HG03460 (cell line): ENCODE data around the gene P3H4.
"Not testable (repeated sequence)": the region's sequence is repeated elsewhere in the genome, so short reads cannot be mapped to it uniquely, and the experiment has no call there.

ENCODE experiments used
- ATAC-seq: cut with Tn5 transposase; IDR thresholded peaks from one replicate; pipeline ENCODE4 v1.9.1; 2021; ENCODE audit not compliant: unreplicated experiment

Gene P3H4

GRCh38 chr17:41794540-41794975 lies 17.2 kb downstream of the P3H4 start:
- ATAC-seq, result no peak

DNA sequence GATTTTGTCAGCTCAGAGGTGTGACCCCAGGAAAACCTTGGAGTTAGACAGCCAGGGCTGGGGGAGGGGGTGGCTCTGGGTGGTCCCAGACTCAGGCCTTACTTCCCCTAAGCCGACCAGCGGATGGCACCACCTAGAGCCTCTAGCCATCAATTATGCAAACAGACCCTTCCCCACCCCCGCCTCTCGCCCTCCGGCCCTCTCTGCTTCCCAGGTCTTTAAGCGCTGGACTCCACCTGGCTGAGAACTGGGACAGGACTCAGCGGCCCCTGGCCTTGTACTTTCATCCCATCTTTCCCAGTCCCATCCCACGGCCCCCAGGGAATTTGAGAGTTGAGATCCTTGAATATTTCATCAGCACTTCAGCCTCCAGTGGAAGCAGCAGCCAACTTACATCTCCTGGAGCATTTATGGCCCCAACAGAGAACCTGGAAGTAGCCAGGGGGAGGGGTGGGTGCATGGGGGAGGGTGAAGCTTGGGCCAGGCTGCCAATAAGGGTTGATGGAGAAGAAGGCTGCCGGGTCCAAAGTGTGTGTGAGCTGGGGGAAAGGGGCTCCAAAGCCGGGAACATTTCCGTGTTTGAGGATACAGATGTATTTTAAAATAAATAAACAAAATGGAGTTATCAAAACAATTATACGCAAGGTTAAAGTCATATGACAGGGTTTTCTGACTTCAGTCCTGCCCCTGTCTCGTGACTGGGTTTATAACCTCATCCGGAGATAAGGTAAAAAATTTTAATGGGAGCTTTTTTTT lies 17.8 kb downstream of the P3H4 start:
- ATAC-seq, result no peak

- ATAC-seq, result no peak
Observed at GRCh38 chr17:41792845-41793783, 18.6 kb downstream of the P3H4 start.

DNA sequence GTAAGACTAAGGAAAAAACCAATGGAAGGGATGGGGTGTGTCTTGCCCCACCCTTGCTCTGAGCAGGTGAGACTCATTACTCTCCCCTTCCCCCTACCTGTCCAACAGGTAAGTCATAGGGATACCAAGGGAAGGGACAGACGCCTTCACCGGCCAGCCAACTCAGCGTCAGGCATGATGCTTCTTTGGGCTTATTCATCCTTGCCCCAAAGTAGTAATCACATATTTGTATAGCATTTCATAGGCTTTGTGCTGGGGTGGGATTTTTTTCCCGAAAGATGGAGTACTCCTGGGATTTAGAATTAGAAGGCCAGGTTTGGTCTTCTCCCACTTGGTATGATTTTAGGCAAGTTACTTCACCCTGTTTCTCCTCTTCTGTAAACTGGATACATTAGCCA lies 24.7 kb downstream of the P3H4 start:
- no peak for ATAC-seq

- ATAC-seq, result peak; percentile 83
Observed at GRCh38 chr17:41786227-41787020, 25.3 kb downstream of the P3H4 start, which contains the start of gene JUP. Gene JUP (minus strand): TSS chr17:41786711. CDS start chr17:41771854, 14,857 bp downstream.

DNA sequence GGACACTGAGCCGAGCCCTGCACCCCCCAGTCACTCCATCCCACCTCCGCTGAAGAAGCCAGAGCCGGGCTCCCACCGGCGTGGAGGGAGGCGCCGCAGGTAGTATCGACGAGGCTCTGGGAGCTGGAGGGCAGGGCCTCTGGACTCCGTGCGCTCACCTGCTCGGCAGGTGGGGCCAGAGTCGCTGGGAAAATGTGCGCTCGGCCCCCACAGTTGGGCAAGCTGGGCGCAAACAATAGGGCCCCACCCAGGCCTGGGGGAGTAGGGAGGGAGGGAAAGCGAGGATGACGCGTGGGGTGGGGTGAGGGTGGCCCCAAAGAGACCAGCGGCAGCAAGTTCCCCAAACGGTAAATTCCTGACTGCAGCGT lies 25.9 kb downstream of the P3H4 start:
- no peak for ATAC-seq

DNA sequence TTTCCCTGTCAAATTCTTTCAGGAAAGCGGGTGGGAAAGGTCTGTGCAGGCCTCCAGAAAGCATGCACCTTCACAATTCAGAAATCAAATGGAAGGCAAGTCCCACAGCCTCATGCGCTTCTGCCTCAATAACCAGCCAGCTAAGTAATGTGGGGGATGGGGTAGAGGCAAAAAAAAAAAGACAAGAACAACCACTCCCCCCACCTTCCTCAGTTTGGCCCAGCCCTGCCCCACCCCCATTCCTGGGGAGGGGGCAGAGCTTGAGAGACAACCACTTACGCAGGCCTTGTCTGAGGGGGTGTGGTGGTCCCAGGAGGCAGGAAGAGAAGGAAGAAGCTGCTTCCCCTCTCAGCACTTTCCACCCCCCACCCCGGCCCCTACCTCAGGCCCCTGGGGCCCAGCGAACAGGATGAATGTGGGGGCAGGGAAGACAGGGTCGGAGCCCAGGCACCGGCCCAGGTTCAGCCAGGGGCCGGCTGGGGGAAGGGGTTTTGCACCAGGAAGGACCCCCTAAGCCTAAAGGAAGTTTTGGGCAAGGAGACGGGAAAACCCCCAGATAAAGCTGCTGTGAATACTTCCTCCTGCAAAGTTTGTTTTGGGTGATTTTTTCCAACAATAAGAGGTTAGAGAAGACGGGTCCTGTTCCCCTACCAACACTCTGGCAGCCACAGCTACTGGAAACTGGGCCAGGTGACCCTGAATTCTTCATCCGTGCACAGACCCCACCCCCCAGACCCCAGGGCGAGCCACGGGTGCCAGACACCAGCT lies 26.5 kb downstream of the P3H4 start:
- ATAC-seq, result no peak

GRCh38 chr17:41784207-41784744 lies 27.5 kb downstream of the P3H4 start:
- ATAC-seq, result no peak

DNA sequence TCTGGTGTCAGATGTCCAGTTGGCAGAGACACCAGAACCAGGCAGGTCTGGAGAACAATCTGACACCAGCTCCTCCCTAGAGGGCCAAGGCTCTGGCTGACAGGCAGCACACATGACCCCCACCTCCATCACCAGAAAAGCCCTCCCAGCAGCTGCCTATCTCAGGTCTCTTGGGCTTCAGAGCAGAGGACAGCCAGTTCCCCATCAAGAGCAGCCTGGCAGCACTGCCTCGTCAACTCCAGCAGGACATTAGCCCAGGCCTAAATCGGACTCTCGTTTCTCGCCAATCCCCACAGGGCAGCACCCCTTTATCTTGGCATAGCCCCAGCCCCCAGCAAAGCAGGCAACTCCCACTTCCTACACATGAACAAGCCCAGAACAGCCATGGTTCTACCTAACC lies 29.6 kb downstream of the P3H4 start:
- ATAC-seq, result no peak

DNA sequence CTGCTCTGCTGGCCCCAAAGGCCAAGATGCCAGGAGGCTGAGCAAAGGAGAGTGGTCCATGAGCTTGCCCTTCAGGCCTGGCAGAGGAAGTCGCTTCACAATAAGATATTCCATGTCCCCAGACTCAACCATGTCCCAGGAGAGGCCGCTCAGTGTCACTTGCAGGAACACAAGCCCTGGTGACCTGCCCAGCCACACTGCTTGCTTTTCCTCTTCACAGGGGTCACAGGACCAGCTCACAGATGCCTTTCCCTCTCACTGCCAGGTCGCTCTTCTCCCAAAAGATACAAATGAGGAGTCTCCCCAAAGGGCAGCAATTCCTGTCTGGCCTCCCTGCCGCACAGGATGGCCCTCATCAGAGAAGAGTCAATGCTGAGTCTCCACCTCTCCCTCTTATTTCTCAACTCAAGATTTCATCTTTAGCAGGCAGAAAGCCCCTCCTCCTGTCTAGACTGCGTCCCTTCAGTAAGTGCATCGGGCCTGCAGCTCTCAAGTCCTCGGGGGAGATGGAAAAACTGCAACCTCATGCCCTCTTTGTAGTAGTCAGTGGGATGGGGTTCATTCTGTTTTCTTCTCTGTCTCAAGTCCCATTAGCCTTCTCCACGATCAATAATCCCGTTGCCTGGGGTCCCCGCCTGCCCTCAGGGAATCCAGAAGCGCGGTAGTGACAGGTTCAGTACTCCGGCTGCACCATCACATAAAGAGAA lies 30.2 kb downstream of the P3H4 start:
- no peak for ATAC-seq

GRCh38 chr17:41779954-41780353 lies 31.8 kb downstream of the P3H4 start:
- ATAC-seq, result no peak

DNA sequence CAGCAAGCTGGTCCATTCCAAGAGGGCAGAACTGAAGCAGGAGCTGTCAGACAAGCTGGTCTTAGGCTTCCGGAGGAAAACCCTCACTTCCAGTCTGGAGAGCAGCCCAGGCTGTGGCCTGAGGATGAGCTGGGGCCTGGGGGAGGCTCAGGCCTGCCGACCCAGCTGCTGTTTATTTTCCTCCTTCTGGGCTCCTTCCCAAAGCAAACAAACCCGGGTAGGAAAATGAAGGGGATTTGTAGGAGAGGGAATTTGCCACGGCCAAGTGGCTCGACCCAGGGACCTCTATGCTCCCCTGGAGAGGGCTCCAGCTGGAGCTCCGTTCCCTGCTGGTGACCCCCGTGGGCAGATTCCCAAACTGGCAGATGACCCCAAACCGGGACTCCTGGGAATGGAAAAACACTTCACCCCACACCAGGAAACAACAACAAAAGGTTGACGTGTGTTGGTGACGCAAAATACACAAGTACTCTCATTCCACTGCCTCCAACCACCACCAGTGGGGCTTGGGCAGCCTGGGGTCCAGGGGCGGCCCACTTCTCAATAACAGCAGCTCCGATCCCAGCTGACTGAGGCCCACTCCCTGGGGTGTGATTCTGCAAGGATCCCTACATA lies 34.1 kb downstream of the P3H4 start:
- ATAC-seq, result no peak

DNA sequence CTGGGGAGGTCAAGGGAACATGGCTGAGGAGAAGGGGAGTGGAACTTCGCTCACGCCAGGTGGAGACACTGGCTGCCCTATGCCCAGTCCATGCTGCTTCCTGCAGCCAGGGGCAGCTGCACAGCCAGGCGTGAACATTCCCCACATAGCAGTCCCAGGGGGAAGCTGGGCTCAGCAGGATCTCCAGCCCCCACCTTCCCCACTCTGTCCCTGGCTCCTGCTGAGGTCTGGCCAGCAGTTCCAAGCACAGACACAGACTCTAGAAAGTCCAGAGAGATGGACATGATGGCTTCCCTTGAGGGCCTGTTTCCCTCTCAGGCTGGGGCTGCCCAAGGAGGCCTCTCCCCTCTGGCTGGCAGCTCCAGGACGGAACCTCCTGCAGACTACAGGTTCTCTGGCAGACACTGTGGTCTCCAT lies 34.6 kb downstream of the P3H4 start:
- no peak for ATAC-seq

DNA sequence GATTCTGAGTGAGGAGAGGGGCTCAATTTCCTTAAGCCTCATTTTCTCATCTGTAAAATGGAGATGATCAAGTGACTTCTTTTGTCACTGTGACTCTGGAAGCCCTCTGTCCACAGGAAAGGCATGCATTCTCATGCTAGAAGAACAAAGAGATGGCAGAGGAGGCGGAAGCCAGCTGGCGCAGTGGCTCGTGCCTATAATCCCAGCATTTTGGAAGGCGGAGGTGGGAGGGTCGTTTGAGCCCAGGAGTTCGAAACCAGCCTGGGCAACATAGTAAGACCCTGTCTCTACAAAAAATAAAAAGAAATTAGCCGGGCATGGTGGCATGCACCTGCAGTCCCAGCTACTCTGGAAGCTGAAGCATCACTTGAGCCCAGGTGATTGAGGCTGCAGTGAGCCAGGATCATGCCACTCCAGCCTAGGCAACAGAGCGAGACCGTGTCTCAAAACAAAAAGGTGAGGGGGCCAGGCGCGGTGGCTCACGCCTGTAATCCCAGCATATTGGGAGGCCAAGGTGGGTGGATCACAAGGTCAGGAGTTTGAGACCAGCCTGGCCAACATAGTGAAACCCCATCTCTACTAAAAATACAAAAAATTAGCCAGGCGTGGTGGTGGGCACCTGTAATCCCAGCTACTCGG lies 35.4 kb downstream of the P3H4 start:
- ATAC-seq, result not testable (repeated sequence)

DNA sequence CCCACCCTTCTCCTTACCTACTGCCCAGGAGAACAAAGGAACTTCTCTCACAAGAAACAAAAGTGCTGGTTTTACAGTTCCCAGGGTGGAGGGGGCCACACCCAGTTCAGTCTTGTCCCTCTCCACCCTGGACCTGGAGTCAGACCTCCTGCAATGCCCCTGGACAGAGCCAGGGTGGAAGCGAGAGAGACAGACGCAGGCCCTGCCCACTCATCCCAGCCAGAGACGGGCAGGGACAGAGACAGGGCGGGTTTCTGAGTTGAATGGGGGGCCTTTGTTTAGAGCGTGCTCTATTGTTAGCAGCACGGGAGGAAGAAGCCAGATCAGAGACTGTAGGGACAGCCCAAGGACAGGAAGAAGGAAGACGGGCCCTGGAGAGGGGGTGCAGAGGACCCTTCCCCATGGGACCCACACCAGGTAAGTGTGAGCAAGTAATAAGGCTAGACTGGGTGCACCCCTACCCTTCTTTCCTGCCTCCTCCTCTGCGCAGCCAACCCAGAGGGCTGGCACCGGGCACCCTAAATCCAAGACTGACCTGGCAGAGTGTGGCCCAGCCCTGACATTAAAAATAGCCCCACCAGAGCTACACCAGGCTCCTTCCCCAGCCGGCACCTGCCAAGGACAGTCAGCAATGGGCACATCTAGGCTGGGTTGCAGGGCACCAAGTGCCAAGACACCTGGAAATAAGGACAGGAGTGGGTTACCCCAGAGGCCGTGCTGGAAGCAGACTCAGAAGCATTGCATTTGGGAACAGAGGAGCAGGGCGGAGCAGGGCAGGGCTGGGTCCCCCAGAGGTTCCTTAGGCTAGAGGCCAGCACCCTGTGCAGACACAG lies 36.1 kb downstream of the P3H4 start:
- ATAC-seq, result no peak

DNA sequence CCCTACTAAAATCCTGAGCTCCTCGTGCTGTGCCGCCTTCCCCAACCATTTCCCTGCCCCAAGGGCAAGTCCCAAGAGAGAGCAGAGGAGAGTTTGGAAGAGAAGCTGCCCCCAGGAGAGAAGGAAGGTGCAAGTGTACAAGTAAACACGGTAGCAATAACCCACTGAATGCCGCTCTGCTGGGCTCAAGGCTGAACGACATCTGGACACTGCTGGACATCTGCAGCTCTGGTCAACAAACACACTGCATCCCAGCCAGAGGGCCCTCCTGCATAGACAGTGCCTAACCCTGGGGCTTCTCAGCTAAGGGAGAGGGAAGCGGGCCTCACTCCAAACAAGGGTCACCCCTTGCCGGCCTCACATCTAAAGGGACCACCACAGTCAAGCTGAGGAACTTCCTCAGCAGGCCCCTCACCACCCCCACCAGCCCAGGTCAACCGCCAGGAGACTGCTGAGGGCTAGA lies 38.0 kb downstream of the P3H4 start:
- no peak for ATAC-seq

GRCh38 chr17:41773190-41773588 lies 38.6 kb downstream of the P3H4 start:
- no peak for ATAC-seq
